Neural cell (in vitro differentiated cells): ENCODE measurements around the gene RCBTB2. TPM values are rescaled to one million over a fixed set of nuclear protein-coding genes. Genes with fewer than 3 reads are reported as not detected.

Source experiments
- H2AFZ ChIP-seq: fragments of 200-600, 300-800 bp; sonication (generic), shearing (Covaris generic); 2 replicates; pipeline ENCODE4 v1.6.0; 2014; ENCODE audit warnings: low read depth, mild to moderate bottlenecking, antibody characterized with exemption, low read length, moderate library complexity
- H3F3A ChIP-seq: fragments of 200-600 bp; shearing (Covaris generic); 2 replicates; pipeline ENCODE4 v1.6.1; 2016; ENCODE audit warnings: mild to moderate bottlenecking, moderate library complexity, mixed read lengths, antibody characterized with exemption, low read length; ENCODE audit not compliant: insufficient read depth, poor library complexity, severe bottlenecking
- H3K27ac ChIP-seq: fragments of 200-600, 300-800 bp; sonication (generic), shearing (Covaris generic); 2 replicates; pipeline ENCODE4 v1.5.1; 2014; ENCODE audit warnings: mild to moderate bottlenecking, low read length, moderate library complexity
- H3K27me3 ChIP-seq: fragments of 300-800, 200-600 bp; sonication (generic), shearing (Covaris generic); 2 replicates; pipeline ENCODE4 v1.6.0; 2014; ENCODE audit warnings: mild to moderate bottlenecking, low read depth, low read length, moderate library complexity; ENCODE audit not compliant: insufficient read depth
- H3K36me3 ChIP-seq: fragments of 300-800, 200-600 bp; sonication (generic), shearing (Covaris generic); 2 replicates; pipeline ENCODE4 v1.5.1; 2014; ENCODE audit warnings: mild to moderate bottlenecking, antibody characterized with exemption, low read length, moderate library complexity; ENCODE audit not compliant: insufficient read depth
- H3K4me2 ChIP-seq: fragments of 300-800, 200-600 bp; sonication (generic), shearing (Covaris generic); 2 replicates; pipeline ENCODE4 v1.6.0; 2014; ENCODE audit warnings: mild to moderate bottlenecking, low read length
- H3K4me3 ChIP-seq: fragments of 300-800, 200-600 bp; sonication (generic), shearing (Covaris generic); 2 replicates; pipeline ENCODE4 v1.5.1; 2014; ENCODE audit warnings: mild to moderate bottlenecking, low read length, moderate library complexity
- H3K79me2 ChIP-seq: fragments of 200-600 bp; shearing (Covaris generic); replicated peaks from 2 replicates; pipeline ENCODE4 v1.6.0; 2014; ENCODE audit warnings: mild to moderate bottlenecking, low read length, moderate library complexity; ENCODE audit not compliant: insufficient read depth
- H3K9ac ChIP-seq: fragments of 300-800, 200-600 bp; sonication (generic), shearing (Covaris generic); 2 replicates; pipeline ENCODE4 v1.6.1; 2016; ENCODE audit warnings: mild to moderate bottlenecking, low read length, mixed read lengths
- H3K9me2 ChIP-seq: fragments of 200-600 bp; shearing (Covaris generic); 2 replicates; pipeline ENCODE4 v1.6.1; 2016; ENCODE audit warnings: mild to moderate bottlenecking, low read length, mixed read lengths; ENCODE audit not compliant: insufficient read depth
- H3K9me3 ChIP-seq: fragments of 200-600, 300-800 bp; sonication (generic), shearing (Covaris generic); 2 replicates; pipeline ENCODE4 v1.6.1; 2016; ENCODE audit warnings: mild to moderate bottlenecking, mixed run types, low read length, moderate library complexity, mixed read lengths
- H4K20me1 ChIP-seq: fragments of 200-600 bp; shearing (Covaris generic); 2 replicates; pipeline ENCODE4 v1.6.1; 2016; ENCODE audit warnings: mild to moderate bottlenecking, mixed run types; ENCODE audit not compliant: insufficient read depth
- EP300 ChIP-seq: fragments of 450-650 bp; conservative IDR thresholded peaks from 2 replicates; pipeline ENCODE4 v1.6.1; 2014; ENCODE audit warnings: antibody characterized with exemption, mild to moderate bottlenecking, moderate library complexity; ENCODE audit not compliant: poor library complexity, severe bottlenecking
- EZH2 ChIP-seq: fragments of 200-600, 300-800 bp; shearing (Covaris generic), sonication (generic); IDR thresholded peaks from 2 replicates; pipeline ENCODE4 v1.6.1; 2014; ENCODE audit warnings: antibody characterized with exemption, low read length, borderline replicate concordance, mild to moderate bottlenecking; ENCODE audit not compliant: insufficient read depth, poor library complexity, severe bottlenecking
- MXI1 ChIP-seq: fragments of 450-650 bp; conservative IDR thresholded peaks from 2 replicates; pipeline ENCODE4 v1.6.1; 2014; ENCODE audit warnings: antibody characterized with exemption, mild to moderate bottlenecking; ENCODE audit not compliant: poor library complexity, severe bottlenecking
- POLR2AphosphoS5 ChIP-seq: IDR thresholded peaks from 2 replicates; pipeline ENCODE4 v1.6.1; 2012
- RAD21 ChIP-seq: fragments of 450-650 bp; conservative IDR thresholded peaks from 2 replicates; pipeline ENCODE4 v1.6.1; 2014; ENCODE audit warnings: antibody characterized with exemption, mild to moderate bottlenecking, moderate library complexity
- SMC3 ChIP-seq: fragments of 450-650 bp; conservative IDR thresholded peaks from 2 replicates; pipeline ENCODE4 v1.6.1; 2014; ENCODE audit warnings: antibody characterized with exemption, mild to moderate bottlenecking, moderate library complexity; ENCODE audit not compliant: poor library complexity
- TAF1 ChIP-seq: IDR thresholded peaks from 2 replicates; pipeline ENCODE4 v1.6.1; 2012; ENCODE audit warnings: low read depth
- polyA plus RNA-seq: library from polyadenylated mRNA; depleted of rRNA; stranded (reverse); fragments of >200 nt; gene quantifications from 2 replicates; pipeline ENCODE4 v1.2.3, GENCODE V29; 2014
- TF ChIP-seq, protein P1 (sequence below): IDR thresholded peaks from 2 replicates; pipeline ENCODE4 v1.6.1; 2012; ENCODE audit warnings: borderline replicate concordance
- TF ChIP-seq, protein P2 (sequence below): fragments of 450-650 bp; IDR thresholded peaks from 2 replicates; pipeline ENCODE4 v1.5.1; 2014; ENCODE audit warnings: antibody characterized with exemption, mild to moderate bottlenecking, moderate library complexity; ENCODE audit not compliant: poor library complexity, severe bottlenecking

Gene RCBTB2
- polyA plus RNA-seq, 1 donor from 2014 or later, result 19.0 TPM

DNA sequence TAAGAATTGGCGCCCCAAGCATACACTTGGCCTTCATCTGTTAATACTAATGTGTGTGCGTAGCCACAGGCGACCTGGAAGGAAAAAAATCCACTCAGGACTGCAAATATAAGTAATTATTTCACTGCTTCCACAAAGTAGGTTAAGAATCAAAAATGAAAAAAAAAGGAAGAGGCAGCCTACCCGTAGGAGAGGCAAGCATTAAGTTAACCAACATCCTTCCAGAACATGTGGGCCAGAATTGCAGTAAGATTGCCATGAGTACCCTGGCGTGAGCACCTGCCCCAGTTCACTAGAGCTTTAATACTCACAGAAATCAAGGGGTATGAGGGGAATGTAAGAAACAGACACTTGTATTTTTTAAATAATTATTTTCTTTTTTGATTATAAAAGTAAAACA is 22.2 kb downstream of the RCBTB2 start:
- H3K9ac ChIP-seq, result no peak overlapping the region
- no peak overlapping the region for H3K4me3 ChIP-seq
- TF ChIP-seq, protein P1, sequence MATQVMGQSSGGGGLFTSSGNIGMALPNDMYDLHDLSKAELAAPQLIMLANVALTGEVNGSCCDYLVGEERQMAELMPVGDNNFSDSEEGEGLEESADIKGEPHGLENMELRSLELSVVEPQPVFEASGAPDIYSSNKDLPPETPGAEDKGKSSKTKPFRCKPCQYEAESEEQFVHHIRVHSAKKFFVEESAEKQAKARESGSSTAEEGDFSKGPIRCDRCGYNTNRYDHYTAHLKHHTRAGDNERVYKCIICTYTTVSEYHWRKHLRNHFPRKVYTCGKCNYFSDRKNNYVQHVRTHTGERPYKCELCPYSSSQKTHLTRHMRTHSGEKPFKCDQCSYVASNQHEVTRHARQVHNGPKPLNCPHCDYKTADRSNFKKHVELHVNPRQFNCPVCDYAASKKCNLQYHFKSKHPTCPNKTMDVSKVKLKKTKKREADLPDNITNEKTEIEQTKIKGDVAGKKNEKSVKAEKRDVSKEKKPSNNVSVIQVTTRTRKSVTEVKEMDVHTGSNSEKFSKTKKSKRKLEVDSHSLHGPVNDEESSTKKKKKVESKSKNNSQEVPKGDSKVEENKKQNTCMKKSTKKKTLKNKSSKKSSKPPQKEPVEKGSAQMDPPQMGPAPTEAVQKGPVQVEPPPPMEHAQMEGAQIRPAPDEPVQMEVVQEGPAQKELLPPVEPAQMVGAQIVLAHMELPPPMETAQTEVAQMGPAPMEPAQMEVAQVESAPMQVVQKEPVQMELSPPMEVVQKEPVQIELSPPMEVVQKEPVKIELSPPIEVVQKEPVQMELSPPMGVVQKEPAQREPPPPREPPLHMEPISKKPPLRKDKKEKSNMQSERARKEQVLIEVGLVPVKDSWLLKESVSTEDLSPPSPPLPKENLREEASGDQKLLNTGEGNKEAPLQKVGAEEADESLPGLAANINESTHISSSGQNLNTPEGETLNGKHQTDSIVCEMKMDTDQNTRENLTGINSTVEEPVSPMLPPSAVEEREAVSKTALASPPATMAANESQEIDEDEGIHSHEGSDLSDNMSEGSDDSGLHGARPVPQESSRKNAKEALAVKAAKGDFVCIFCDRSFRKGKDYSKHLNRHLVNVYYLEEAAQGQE, result no peak
- TF ChIP-seq POLR2AphosphoS5, result no peak
- TF ChIP-seq, protein P2, sequence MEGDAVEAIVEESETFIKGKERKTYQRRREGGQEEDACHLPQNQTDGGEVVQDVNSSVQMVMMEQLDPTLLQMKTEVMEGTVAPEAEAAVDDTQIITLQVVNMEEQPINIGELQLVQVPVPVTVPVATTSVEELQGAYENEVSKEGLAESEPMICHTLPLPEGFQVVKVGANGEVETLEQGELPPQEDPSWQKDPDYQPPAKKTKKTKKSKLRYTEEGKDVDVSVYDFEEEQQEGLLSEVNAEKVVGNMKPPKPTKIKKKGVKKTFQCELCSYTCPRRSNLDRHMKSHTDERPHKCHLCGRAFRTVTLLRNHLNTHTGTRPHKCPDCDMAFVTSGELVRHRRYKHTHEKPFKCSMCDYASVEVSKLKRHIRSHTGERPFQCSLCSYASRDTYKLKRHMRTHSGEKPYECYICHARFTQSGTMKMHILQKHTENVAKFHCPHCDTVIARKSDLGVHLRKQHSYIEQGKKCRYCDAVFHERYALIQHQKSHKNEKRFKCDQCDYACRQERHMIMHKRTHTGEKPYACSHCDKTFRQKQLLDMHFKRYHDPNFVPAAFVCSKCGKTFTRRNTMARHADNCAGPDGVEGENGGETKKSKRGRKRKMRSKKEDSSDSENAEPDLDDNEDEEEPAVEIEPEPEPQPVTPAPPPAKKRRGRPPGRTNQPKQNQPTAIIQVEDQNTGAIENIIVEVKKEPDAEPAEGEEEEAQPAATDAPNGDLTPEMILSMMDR, result no peak
- no peak for TF ChIP-seq TAF1
- TF ChIP-seq SMC3, result no peak
- TF ChIP-seq EP300, result no peak
- TF ChIP-seq RAD21, result no peak
- TF ChIP-seq EZH2, result no peak
- H3K27ac ChIP-seq, result no peak overlapping the region
- H4K20me1 ChIP-seq, result no peaks in the 10 kb centered on the region
- no peaks in the 10 kb centered on the region for H3K79me2 ChIP-seq
- H3K27me3 ChIP-seq, result no peaks in the 10 kb centered on the region
- H2AFZ ChIP-seq, result no peak overlapping the region
- no peaks in the 10 kb centered on the region for H3K9me2 ChIP-seq
- no peak overlapping the region for H3K4me2 ChIP-seq
- no peaks in the 10 kb centered on the region for H3F3A ChIP-seq
- H3K9me3 ChIP-seq, result no peaks in the 10 kb centered on the region
- no peaks in the 10 kb centered on the region for H3K36me3 ChIP-seq

DNA sequence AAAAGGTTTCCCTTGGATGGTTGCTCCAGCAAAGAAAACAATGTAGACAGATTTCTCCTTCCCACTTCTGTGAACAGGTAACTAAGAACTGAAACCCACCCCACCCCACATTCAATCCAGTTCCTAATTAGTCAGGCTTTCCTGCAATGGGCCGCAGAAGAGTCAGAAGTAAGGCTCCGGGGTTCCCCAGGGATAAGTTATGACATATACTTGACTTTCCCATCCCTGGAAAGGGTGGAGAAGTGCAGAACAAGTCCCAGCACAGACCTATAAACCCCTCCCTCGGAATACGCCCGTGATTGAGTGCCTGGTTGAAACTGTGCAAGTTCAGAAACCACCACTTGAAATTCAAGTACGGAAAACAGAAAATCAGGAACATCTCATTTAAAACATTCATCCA is 24.9 kb downstream of the RCBTB2 start:
- Histone ChIP-seq H3K9me3 (no peaks in the 10 kb centered on the region), H3K4me3 (no peak overlapping the region), H3K9me2 (no peaks in the 10 kb centered on the region), H3F3A (no peaks in the 10 kb centered on the region), H3K27me3 (no peaks in the 10 kb centered on the region), H3K27ac (no peak overlapping the region), H2AFZ (no peak overlapping the region), H3K4me2 (no peak overlapping the region), H3K9ac (no peak overlapping the region), H4K20me1 (no peaks in the 10 kb centered on the region), H3K79me2 (no peaks in the 10 kb centered on the region), H3K36me3 (no peaks in the 10 kb centered on the region)
- TF ChIP-seq, protein P2, result no peak
- TF ChIP-seq EZH2 (no peak), MXI1 (no peak), RAD21 (no peak)
